ENCODE measurements around the gene LELP1.
A peak's percentile ranks its signal among the peaks of the same experiment; 100 is the strongest.
"Not testable (repeated sequence)": the region's sequence is repeated elsewhere in the genome, so short reads cannot be mapped to it uniquely, and the experiment has no call there.

Gene LELP1

GRCh38 chr1:153203130-153203529, at the start of gene LELP1:
TSS of gene LELP1 (plus strand) at chr1:153203430. CDS start at chr1:153204708, 1,278 bp downstream.
- DNase-seq (ENCODE audit: low read depth): no peak

DNA sequence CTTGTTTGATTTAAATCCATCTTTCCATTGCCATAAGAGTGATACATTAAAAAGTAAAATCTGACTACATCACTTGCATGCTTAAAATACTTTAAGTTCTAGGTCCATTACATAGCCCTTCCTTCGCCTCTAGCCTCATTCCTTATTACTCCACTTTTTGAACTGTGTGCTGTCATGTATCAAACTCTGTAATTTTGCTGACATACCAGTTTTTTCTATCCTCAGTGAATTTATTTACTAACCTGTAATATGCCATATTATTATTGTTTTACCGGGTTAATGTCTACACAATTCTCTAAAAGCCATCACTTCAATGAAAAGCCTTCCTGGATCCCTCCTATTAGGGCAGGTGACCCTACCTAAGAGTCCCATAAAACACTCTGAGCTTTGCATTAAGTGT, 47.7 kb upstream of the LELP1 start:
- DNase-seq (ENCODE audit: low read depth): no peak

- no peak for DNase-seq (ENCODE audit: low read depth)
Observed at GRCh38 chr1:153168686-153169085, 34.5 kb upstream of the LELP1 start.

DNA sequence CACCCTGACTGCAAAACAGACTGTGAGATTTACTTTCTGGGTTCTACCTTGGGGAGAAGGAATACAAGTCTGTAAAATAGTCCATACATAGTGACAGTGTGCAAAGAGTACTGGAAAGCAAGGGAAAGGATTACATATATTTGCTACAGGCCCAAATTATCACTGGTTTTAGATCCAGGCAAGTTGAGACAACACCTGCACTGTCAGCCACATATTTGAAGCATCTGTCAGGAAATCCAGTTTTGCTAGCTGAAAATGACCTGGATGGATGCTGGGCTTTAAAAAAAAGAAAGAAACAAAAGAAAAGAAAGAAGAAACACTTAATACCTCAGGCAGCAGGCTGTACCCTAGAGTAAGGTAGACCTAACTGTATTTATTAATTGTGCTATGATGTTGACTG, 28.6 kb upstream of the LELP1 start:
- no peak for DNase-seq (ENCODE audit: low read depth)

DNA sequence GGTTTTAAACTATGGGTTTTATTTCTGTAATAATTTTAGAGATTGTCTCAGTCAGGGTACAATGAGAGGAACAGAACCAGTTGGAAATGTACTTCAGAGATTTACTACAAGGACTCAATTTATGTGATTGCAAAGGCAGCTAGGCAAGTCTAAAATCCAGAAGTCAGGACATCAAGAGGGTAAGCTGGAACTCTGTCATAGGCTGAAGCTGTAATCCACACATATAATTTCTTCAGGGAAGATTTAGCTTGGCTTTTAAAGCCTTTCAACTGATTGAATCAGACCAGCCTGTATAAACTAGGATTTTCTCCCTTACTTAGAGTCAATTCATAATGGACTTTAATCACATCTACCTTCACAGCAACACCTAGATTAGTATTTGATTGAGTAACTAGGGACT, 24.3 kb upstream of the LELP1 start:
- DNase-seq (ENCODE audit: low read depth): no peak

DNA sequence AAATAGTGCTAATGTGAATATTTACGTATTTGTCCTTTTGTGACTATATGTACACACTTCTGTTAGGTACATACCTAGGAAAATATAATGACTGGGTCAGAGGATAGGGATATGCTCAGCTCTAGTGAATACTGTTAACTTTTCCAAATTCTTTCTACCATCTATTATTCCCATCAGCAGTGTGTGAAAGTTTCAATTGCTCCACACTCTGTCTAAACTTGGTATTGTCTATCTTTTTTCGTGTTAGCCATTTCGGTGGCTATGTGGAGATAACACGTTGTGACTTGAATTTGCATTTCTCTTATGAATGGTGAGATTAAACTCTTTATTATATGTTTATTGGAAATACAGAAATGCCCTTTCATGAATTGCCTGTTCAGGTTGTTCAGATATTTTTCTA, 22.7 kb upstream of the LELP1 start:
- no peak for DNase-seq (ENCODE audit: low read depth)

GRCh38 chr1:153188301-153188700, 14.9 kb upstream of the LELP1 start:
- not testable (repeated sequence) for DNase-seq (ENCODE audit: low read depth)

DNA sequence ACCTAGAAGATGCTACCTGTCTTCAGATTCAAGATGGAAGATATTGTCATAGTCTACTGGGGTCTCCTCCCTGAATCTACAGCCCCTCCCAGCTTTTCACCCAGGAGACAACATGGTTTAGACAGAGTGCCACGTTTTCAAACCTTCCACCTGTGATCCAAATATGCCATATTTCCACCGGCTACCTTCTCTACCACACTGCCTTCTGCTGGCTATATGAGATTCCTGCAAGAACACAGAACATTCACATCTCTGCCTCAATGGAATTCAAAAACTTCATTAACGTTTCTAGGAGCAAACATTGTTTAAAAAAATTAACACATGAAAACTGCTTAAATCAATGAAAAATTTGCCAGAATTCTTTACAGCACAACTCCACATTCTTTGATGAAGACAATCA, 12.9 kb upstream of the LELP1 start:
- DNase-seq (ENCODE audit: low read depth): no peak

GRCh38 chr1:153192697-153193096, 10.5 kb upstream of the LELP1 start:
- DNase-seq (ENCODE audit: low read depth): no peak

- DNase-seq (ENCODE audit: low read depth): no peak
Observed at GRCh38 chr1:153194331-153195050, 8.7 kb upstream of the LELP1 start.

DNA sequence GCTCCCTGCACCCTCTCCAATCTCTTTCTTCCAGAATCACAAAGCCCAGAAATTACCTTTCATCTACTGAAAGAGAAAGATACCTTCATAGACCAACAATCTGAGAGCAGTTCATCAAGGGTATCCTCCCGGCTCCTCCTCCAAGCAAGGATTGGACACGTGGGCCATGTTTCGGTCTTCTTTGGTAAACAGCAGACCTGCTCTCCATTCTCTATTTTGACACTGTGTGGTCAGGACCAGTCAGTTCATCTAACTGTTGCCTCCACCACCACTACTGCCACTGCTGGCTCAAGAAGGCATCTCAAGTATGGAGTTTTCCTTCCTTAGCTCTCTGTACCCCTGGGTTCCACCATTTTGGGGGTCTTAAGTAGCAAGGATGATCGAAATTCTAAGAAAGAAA, 8.0 kb upstream of the LELP1 start:
- no peak for DNase-seq (ENCODE audit: low read depth)

DNA sequence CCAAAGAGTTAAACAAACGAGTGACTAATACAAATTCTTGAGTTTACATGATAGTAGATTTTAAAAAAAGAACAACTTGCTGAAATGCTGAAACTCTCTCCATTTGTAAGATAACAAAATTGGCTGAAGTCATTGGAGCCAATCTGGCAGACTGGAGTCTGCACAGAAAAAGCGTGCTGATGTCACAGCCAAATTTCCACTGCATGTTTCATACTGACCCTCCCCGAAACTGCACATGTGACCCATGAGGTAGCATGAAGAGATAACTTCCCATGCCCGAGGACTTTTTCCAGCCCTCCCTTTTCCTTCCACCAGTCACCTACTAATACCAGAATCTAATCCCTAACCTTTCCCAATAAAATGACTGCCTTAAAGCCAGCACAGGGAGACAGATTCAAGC, 1.2 kb upstream of the LELP1 start:
- no peak for DNase-seq (ENCODE audit: low read depth)

- DNase-seq (ENCODE audit: low read depth): no peak
Observed at GRCh38 chr1:153206631-153207030, 3.4 kb downstream of the LELP1 start.

DNA sequence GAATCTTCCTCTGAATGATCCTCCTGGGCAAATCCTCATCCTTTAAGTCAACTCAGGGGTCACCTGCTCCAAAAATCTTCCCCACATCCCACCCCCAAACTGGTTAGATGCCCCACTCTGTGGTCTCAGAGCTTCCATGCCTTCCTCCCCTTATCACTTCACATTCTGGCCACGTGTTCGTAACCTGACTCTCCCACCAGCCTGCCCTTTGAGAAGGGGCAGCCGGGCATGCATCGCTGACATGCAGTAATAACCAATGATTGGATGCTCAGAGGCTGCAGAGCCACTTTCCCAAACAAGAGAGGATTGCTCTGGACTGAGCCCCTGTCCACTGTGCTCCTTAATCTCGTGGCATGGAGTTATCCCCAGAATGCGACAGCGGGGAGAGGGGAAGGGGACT, 7.0 kb downstream of the LELP1 start:
- DNase-seq (ENCODE audit: low read depth): no peak

DNA sequence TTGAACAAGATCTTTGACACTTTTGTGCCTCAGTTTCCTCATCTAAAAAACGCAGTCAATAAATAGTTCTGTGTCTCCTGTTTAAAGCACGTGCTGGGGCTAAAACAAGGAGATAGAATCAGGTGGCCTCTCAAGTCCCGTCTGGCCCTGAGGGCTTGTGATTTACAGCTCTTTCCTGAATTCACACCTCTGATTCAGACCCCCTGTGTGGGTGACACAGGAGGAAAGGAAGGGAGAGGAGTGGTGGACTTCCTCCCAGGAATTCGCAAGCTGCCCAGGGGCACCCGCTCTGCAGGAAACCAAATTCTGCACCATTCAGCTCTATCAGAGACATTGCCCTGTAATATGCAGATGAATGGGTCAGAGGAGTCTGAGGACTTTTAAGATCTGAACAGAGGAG, 9.0 kb downstream of the LELP1 start:
- DNase-seq (ENCODE audit: low read depth): no peak

DNA sequence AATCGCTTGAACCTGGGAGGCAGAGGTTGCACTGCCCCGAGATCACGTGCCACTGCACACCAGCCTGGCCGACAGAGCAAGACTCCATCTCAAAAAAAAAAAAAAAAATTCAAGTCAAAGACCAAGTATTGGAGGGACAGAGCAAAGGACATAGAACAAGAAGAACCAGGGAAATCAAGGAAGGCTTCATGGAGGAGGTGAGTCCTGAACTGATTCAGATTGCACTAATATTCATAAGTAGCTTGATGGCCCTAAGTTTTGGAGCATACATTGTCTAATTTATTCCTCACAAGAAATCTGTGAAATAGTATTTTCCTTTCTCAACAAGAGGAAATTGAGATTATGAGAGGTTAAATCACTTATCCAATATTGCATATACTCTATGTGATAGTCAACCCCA, 10.3 kb downstream of the LELP1 start:
- no peak for DNase-seq (ENCODE audit: low read depth)

- no peak for DNase-seq (ENCODE audit: low read depth)
Observed at GRCh38 chr1:153217212-153217611, 14.0 kb downstream of the LELP1 start, which contains the start of gene PRR9. TSS of gene PRR9 (plus strand) at chr1:153217584. CDS start at chr1:153218145, 561 bp downstream.

DNA sequence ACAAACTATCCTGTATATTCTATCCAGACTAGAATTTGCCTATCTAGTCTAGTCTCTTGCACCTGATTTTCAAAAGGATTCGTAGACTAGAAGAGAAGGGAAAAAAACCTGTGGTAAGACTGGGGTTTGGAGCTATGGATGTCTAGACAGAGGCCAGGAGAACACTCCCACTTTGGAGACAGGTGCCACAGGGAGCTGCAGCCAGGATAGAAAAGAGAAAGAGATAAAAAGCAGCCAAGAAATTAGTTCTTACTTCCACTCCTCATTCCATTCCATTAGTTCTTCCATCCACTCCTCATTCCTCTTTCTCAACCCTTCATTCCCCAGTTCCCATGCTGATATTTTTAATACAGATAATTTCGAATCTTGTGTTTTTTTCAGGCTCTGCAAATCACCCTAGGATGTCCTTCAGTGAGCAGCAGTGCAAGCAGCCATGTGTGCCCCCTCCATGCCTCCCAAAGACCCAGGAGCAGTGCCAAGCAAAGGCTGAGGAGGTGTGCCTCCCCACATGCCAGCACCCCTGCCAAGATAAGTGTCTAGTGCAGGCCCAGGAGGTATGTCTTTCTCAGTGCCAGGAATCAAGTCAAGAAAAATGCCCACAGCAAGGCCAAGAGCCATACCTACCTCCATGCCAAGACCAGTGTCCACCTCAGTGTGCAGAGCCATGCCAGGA, 14.7 kb downstream of the LELP1 start:
- DNase-seq (ENCODE audit: low read depth): no peak

- no peak for DNase-seq (ENCODE audit: low read depth)
Observed at GRCh38 chr1:153220606-153221303, 17.5 kb downstream of the LELP1 start.

GRCh38 chr1:153223040-153223891, 20.0 kb downstream of the LELP1 start:
- peak; percentile 5 for DNase-seq (ENCODE audit: low read depth)

DNA sequence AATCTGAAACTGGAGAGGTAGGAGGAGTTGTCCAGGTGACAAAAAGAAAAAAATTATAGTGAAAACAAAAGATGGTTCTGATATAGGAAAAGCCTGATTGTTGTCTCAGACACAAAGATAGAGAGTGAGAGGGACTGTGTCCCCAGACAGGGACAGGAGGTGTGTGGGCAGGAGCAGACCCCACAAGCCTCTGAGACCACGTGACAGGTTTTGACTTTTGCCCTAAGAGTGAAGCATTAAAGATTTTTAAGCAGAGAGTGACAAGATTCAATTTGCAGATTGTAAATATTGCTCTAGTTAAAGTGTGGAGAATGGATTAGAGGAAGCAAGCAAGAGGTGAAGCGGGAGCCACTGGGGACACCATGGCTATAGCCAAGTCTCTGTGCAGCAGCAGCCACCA, 24.6 kb downstream of the LELP1 start:
- DNase-seq (ENCODE audit: low read depth): no peak

DNA sequence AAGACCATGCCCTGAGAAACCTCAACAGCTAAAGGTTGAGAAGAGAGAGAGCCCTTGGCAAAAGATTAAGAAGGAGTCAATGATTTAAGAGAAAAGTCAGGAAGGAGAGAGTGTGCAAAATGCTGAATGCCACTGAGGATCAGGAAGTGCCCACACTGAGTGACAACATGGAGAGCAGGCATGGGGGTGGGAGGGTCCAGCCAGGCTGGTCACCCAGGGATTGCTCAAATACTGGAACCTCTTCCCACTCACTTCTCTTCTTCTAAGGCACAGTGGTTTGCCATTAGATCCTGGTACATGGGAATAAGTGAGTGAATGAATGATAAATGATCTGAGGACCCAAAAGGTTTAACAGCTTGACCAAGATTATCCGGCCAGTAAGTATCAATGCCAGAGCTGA, 25.3 kb downstream of the LELP1 start:
- no peak for DNase-seq (ENCODE audit: low read depth)
